ENCODE results near the gene CUEDC1. TPM values are rescaled to one million over a fixed set of nuclear protein-coding genes. Genes with fewer than 3 reads are reported as not detected.

Gene CUEDC1
- total RNA-seq, 4 donors from 2014 or later = 10.2 to 45.4 (median 19.2) TPM

- Histone ChIP-seq H3K27me3 (no peaks in the 10 kb centered on the region), H3K36me3 (no peaks in the 10 kb centered on the region), H3K4me1 (peaks cover 0 to 21% (median 15%) of the 10 kb centered on the region in 4 donors), H3K4me3 (peak overlapping the region in 2 of 4 donors; percentile 52 to 63), H3K9me3 (no peaks in the 10 kb centered on the region), H3K27ac (peak overlapping the region in 3 of 4 donors; percentile 8 to 82 (median 78))
- no peak for DNase-seq
- TF ChIP-seq CTCF (IDR thresholded peaks at IDR 0.05) (no peak), POLR2A (IDR thresholded peaks at IDR 0.05) (no peak)
Observed at GRCh38 chr17:57860414-57860999, 94.7 kb downstream of the CUEDC1 start.

- H3K27ac ChIP-seq = peak overlapping the region in 1 of 4 donors; percentile 82
- no peak overlapping the region for H3K4me3 ChIP-seq
- peaks cover 0 to 21% (median 15%) of the 10 kb centered on the region in 4 donors for H3K4me1 ChIP-seq
- H3K9me3 ChIP-seq = no peaks in the 10 kb centered on the region
- DNase-seq = no peak
- H3K27me3 ChIP-seq = no peaks in the 10 kb centered on the region
- H3K36me3 ChIP-seq = no peaks in the 10 kb centered on the region
- TF ChIP-seq CTCF (IDR thresholded peaks at IDR 0.05) (no peak), POLR2A (IDR thresholded peaks at IDR 0.05) (no peak)
Observed at GRCh38 chr17:57859601-57860413, 95.4 kb downstream of the CUEDC1 start.

GRCh38 chr17:57858838-57859237 is 96.4 kb downstream of the CUEDC1 start:
- no peak overlapping the region for H3K4me3 ChIP-seq
- peaks cover 0 to 26% (median 15%) of the 10 kb centered on the region in 4 donors for H3K4me1 ChIP-seq
- no peaks in the 10 kb centered on the region for H3K27me3 ChIP-seq
- TF ChIP-seq POLR2A (IDR thresholded peaks at IDR 0.05) (no peak), CTCF (IDR thresholded peaks at IDR 0.05) (no peak)
- H3K9me3 ChIP-seq = no peaks in the 10 kb centered on the region
- H3K36me3 ChIP-seq = no peaks in the 10 kb centered on the region
- H3K27ac ChIP-seq = no peak overlapping the region
- DNase-seq = no peak

- no peak for DNase-seq
- no peak for TF ChIP-seq POLR2A (IDR thresholded peaks at IDR 0.05)
- no peak for TF ChIP-seq CTCF (IDR thresholded peaks at IDR 0.05)
- Histone ChIP-seq H3K27me3 (no peaks in the 10 kb centered on the region), H3K27ac (no peak overlapping the region), H3K9me3 (no peaks in the 10 kb centered on the region), H3K4me3 (no peak overlapping the region), H3K4me1 (peaks cover 6 to 30% (median 14%) of the 10 kb centered on the region in 4 donors), H3K36me3 (no peaks in the 10 kb centered on the region)
Observed at GRCh38 chr17:57856792-57857620, 98.2 kb downstream of the CUEDC1 start.

GRCh38 chr17:57855391-57856035 is 99.7 kb downstream of the CUEDC1 start:
- Histone ChIP-seq H3K27ac (no peak overlapping the region), H3K27me3 (no peaks in the 10 kb centered on the region), H3K36me3 (no peaks in the 10 kb centered on the region), H3K4me3 (no peak overlapping the region), H3K4me1 (peaks cover under 1 to 28% (median 5%) of the 10 kb centered on the region in 4 donors), H3K9me3 (no peaks in the 10 kb centered on the region)
- TF ChIP-seq POLR2A (IDR thresholded peaks at IDR 0.05) = no peak
- TF ChIP-seq CTCF (IDR thresholded peaks at IDR 0.05) = no peak
- no peak for DNase-seq
